ENCODE data around the gene INPP5A.

The INPP5A gene

GRCh38 chr10:132502544-132503300 lies 34.9 kb upstream of the INPP5A start:
- no peak for TF ChIP-seq CREB1 (IDR thresholded peaks at IDR 0.05; ENCODE audit: low read depth)
- TF ChIP-seq REST (IDR thresholded peaks at IDR 0.05; ENCODE audit: low read depth): no peak
- TF ChIP-seq ZBTB7A (IDR thresholded peaks at IDR 0.05; ENCODE audit: low read depth): no peak
- no peak for TF ChIP-seq EGR1 (IDR thresholded peaks at IDR 0.05)
- TF ChIP-seq CEBPB (IDR thresholded peaks at IDR 0.05): no peak

GRCh38 chr10:132503581-132504421 lies 33.8 kb upstream of the INPP5A start:
- no peak for TF ChIP-seq EP300 (IDR thresholded peaks at IDR 0.05; ENCODE audit: borderline replicate concordance)
- TF ChIP-seq EGR1 (IDR thresholded peaks at IDR 0.05): no peak
- no peak for TF ChIP-seq CEBPB (IDR thresholded peaks at IDR 0.05)
- no peak for TF ChIP-seq REST (IDR thresholded peaks at IDR 0.05; ENCODE audit: low read depth)
- TF ChIP-seq CREB1 (IDR thresholded peaks at IDR 0.05; ENCODE audit: low read depth): no peak
- no peak for TF ChIP-seq NFIC (IDR thresholded peaks at IDR 0.05)
- TF ChIP-seq TEAD4 (IDR thresholded peaks at IDR 0.05): no peak
- no peak for TF ChIP-seq RAD21 (IDR thresholded peaks at IDR 0.05; ENCODE audit: low read depth)
- no peak for TF ChIP-seq ZBTB7A (IDR thresholded peaks at IDR 0.05; ENCODE audit: low read depth)
- TF ChIP-seq FOXM1 (IDR thresholded peaks at IDR 0.05; ENCODE audit: borderline replicate concordance, low read depth): no peak
- TF ChIP-seq MAX (IDR thresholded peaks at IDR 0.05): no peak
- no peak for TF ChIP-seq YY1 (IDR thresholded peaks at IDR 0.05; ENCODE audit: low read depth)
- no peak for TF ChIP-seq USF1 (IDR thresholded peaks at IDR 0.05)
- TF ChIP-seq TAF1 (IDR thresholded peaks at IDR 0.05; ENCODE audit: low read depth): no peak
- TF ChIP-seq TCF12 (IDR thresholded peaks at IDR 0.05; ENCODE audit: low read depth): no peak

- TF ChIP-seq ZBTB7A (IDR thresholded peaks at IDR 0.05; ENCODE audit: low read depth) (no peak), TEAD4 (IDR thresholded peaks at IDR 0.05) (no peak), USF1 (IDR thresholded peaks at IDR 0.05) (no peak), NFIC (IDR thresholded peaks at IDR 0.05) (no peak), TCF12 (IDR thresholded peaks at IDR 0.05; ENCODE audit: low read depth) (no peak), CREB1 (IDR thresholded peaks at IDR 0.05; ENCODE audit: low read depth) (no peak), RAD21 (IDR thresholded peaks at IDR 0.05; ENCODE audit: low read depth) (no peak), MAX (IDR thresholded peaks at IDR 0.05) (no peak)
Measured at GRCh38 chr10:132504501-132505272, 32.9 kb upstream of the INPP5A start.

GRCh38 chr10:132505546-132505945 lies 32.0 kb upstream of the INPP5A start:
- 0 out of 2 replicates have a peak, but pooled peaks have one; percentile 14 for TF ChIP-seq NFIC (IDR thresholded peaks at IDR 0.05)

- TF ChIP-seq TEAD4 (IDR thresholded peaks at IDR 0.05) (peak; percentile 76), NFIC (IDR thresholded peaks at IDR 0.05) (peak; percentile 94), USF1 (IDR thresholded peaks at IDR 0.05) (peak; percentile 29; the same call in 1 of the 2 replicates), ZBTB7A (IDR thresholded peaks at IDR 0.05; ENCODE audit: low read depth) (no peak), RAD21 (IDR thresholded peaks at IDR 0.05; ENCODE audit: low read depth) (peak; percentile 31; the same call in 1 of the 2 replicates), CREB1 (IDR thresholded peaks at IDR 0.05; ENCODE audit: low read depth) (no peak), EGR1 (IDR thresholded peaks at IDR 0.05) (no peak), YY1 (IDR thresholded peaks at IDR 0.05; ENCODE audit: low read depth) (peak; percentile 40; the same call in 1 of the 2 replicates), TCF12 (IDR thresholded peaks at IDR 0.05; ENCODE audit: low read depth) (peak; percentile 62), MAX (IDR thresholded peaks at IDR 0.05) (peak; percentile 34; the same call in 1 of the 2 replicates), EP300 (IDR thresholded peaks at IDR 0.05; ENCODE audit: borderline replicate concordance) (peak; percentile 63)
Measured at GRCh38 chr10:132506711-132507408, 30.7 kb upstream of the INPP5A start.
